Prostate gland (tissue), 2 donors: ENCODE measurements around the gene ZNF281. TPM values are rescaled to one million over a fixed set of nuclear protein-coding genes. Genes with fewer than 3 reads are reported as not detected.

Experiments
- DNase-seq: peaks from one replicate; pipeline ENCODE4 v3.0.0-alpha.2; 2019; ENCODE audit warnings: low spot score
- H3K27ac ChIP-seq, 2 donors: fragments of 200-600 bp; sonication (generic); 2 replicates each; pipeline ENCODE4 v1.5.1; 2017 to 2019
- H3K27me3 ChIP-seq: fragments of 200-600 bp; sonication (generic); replicated peaks from 2 replicates; pipeline ENCODE4 v1.5.1; 2019; ENCODE audit not compliant: insufficient read depth
- H3K36me3 ChIP-seq, 2 donors: fragments of 200-600 bp; sonication (generic); 1 replicate in 1 of 2; 2 replicates in 1 of 2; pipeline versions ENCODE4 v1.5.1 to v1.8.1; 2017 to 2019
- H3K4me1 ChIP-seq: fragments of 200-600 bp; sonication (generic); replicated peaks from 2 replicates; pipeline ENCODE4 v1.5.1; 2019
- H3K4me3 ChIP-seq, 2 donors: fragments of 200-600 bp; sonication (generic); 2 replicates each; pipeline ENCODE4 v1.5.1; 2017 to 2019
- H3K9me3 ChIP-seq: fragments of 200-600 bp; sonication (generic); 2 replicates; pipeline ENCODE4 v1.5.1; 2017
- CTCF ChIP-seq, 4 experiments: fragments of 200-600 bp in 2 of 4; fragments of 450-650 bp in 2 of 4; sonication (generic) in 2 of 4; IDR thresholded peaks; 1 replicate in 3 of 4; 2 replicates in 1 of 4; pipeline ENCODE4 v1.5.1; 2016 to 2019; ENCODE audit warnings: antibody characterized with exemption in 4 of 4, mild to moderate bottlenecking in 2 of 4, moderate library complexity in 2 of 4
- POLR2A ChIP-seq: fragments of 450-650 bp; IDR thresholded peaks from one replicate; pipeline ENCODE4 v1.6.1; 2016; ENCODE audit warnings: antibody characterized with exemption, mild to moderate bottlenecking
- POLR2AphosphoS5 ChIP-seq: sonication (generic); formaldehyde crosslinking; IDR thresholded peaks from one replicate; pipeline ENCODE4 v1.6.1; 2017; ENCODE audit warnings: antibody characterized with exemption
- WGBS: methylation state at CpG from one replicate; pipeline ENCODE4 v1.1.5; 2018; 5-methylcytosine and 5-hydroxymethylcytosine counted together
- intact Hi-C: fragments of 100-400 bp; cut with DNase I; formaldehyde crosslinking; loops from one replicate; pipeline ENCODE4 v1.14.2; 2022
- total RNA-seq, 2 donors: library from RNA; depleted of rRNA; stranded (reverse); fragments of >200 nt; gene quantifications; one replicate each; pipeline ENCODE4 v1.1.0, GENCODE V29; 2016

ZNF281 gene
- total RNA-seq, 2 donors from 2014 or later: 7.5 to 12.6 TPM

- intact Hi-C loops: no loop called here
- TF ChIP-seq CTCF (IDR thresholded peaks at IDR 0.05): no peak
- TF ChIP-seq POLR2A: no peak
- no peak for TF ChIP-seq POLR2AphosphoS5
- 92% methylated on average over 8 of the region's 8 CpGs for WGBS
- peaks cover 19% of the 10 kb centered on the region for H3K4me1 ChIP-seq
- no peak overlapping the region for H3K4me3 ChIP-seq
- no peak for DNase-seq
- no peaks in the 10 kb centered on the region for H3K27me3 ChIP-seq
- H3K36me3 ChIP-seq: no peaks in the 10 kb centered on the region
- H3K9me3 ChIP-seq: no peaks in the 10 kb centered on the region
- H3K27ac ChIP-seq: no peak overlapping the region
These were observed 3.6 kb downstream of the ZNF281 start for GRCh38 chr1:200406161-200406797.

- intact Hi-C loops: no loop called here
These were observed 4.6 kb downstream of the ZNF281 start for GRCh38 chr1:200405264-200405663.

GRCh38 chr1:200401708-200402107 is 8.1 kb downstream of the ZNF281 start:
- Histone ChIP-seq H3K9me3 (no peaks in the 10 kb centered on the region), H3K4me1 (peaks cover 8% of the 10 kb centered on the region), H3K4me3 (no peak overlapping the region), H3K36me3 (no peaks in the 10 kb centered on the region), H3K27ac (no peak overlapping the region), H3K27me3 (no peaks in the 10 kb centered on the region)
- intact Hi-C loops: no loop called here
- DNase-seq: no peak
- 95% methylated on average over 1 of the region's 1 CpG for WGBS
- TF ChIP-seq POLR2AphosphoS5: no peak
- TF ChIP-seq CTCF (IDR thresholded peaks at IDR 0.05): no peak
- TF ChIP-seq POLR2A: no peak

More at GRCh38 chr1:200405264-200405663, 4.6 kb downstream of the ZNF281 start:
- Histone ChIP-seq H3K27me3 (no peaks in the 10 kb centered on the region), H3K9me3 (no peaks in the 10 kb centered on the region), H3K36me3 (no peaks in the 10 kb centered on the region), H3K4me3 (no peak overlapping the region), H3K27ac (no peak overlapping the region), H3K4me1 (peaks cover 19% of the 10 kb centered on the region)
- 50% methylated on average over 2 of the region's 2 CpGs for WGBS
- TF ChIP-seq CTCF (IDR thresholded peaks at IDR 0.05) (no peak), POLR2A (no peak), POLR2AphosphoS5 (no peak)
- DNase-seq: no peak

GRCh38 chr1:200401263-200401662 is 8.6 kb downstream of the ZNF281 start:
- Histone ChIP-seq H3K27ac (no peak overlapping the region), H3K9me3 (no peaks in the 10 kb centered on the region), H3K36me3 (no peaks in the 10 kb centered on the region), H3K4me1 (peaks cover 8% of the 10 kb centered on the region), H3K4me3 (no peak overlapping the region), H3K27me3 (no peaks in the 10 kb centered on the region)
- TF ChIP-seq CTCF (IDR thresholded peaks at IDR 0.05): no peak
- TF ChIP-seq POLR2AphosphoS5: no peak
- no peak for TF ChIP-seq POLR2A
- 72% methylated on average over 2 of the region's 2 CpGs for WGBS
- DNase-seq: no peak
- intact Hi-C loops: no loop called here

GRCh38 chr1:200400556-200400955 is 9.3 kb downstream of the ZNF281 start:
- no peak overlapping the region for H3K4me3 ChIP-seq
- WGBS: 65% methylated on average over 2 of the region's 2 CpGs
- intact Hi-C loops: no loop called here
- no peak for DNase-seq
- H3K27me3 ChIP-seq: no peaks in the 10 kb centered on the region
- H3K27ac ChIP-seq: no peak overlapping the region
- no peaks in the 10 kb centered on the region for H3K9me3 ChIP-seq
- no peaks in the 10 kb centered on the region for H3K36me3 ChIP-seq
- peaks cover 3% of the 10 kb centered on the region for H3K4me1 ChIP-seq
- TF ChIP-seq CTCF (IDR thresholded peaks at IDR 0.05): no peak
